ENCODE results near the gene ZNF182.

DNA sequence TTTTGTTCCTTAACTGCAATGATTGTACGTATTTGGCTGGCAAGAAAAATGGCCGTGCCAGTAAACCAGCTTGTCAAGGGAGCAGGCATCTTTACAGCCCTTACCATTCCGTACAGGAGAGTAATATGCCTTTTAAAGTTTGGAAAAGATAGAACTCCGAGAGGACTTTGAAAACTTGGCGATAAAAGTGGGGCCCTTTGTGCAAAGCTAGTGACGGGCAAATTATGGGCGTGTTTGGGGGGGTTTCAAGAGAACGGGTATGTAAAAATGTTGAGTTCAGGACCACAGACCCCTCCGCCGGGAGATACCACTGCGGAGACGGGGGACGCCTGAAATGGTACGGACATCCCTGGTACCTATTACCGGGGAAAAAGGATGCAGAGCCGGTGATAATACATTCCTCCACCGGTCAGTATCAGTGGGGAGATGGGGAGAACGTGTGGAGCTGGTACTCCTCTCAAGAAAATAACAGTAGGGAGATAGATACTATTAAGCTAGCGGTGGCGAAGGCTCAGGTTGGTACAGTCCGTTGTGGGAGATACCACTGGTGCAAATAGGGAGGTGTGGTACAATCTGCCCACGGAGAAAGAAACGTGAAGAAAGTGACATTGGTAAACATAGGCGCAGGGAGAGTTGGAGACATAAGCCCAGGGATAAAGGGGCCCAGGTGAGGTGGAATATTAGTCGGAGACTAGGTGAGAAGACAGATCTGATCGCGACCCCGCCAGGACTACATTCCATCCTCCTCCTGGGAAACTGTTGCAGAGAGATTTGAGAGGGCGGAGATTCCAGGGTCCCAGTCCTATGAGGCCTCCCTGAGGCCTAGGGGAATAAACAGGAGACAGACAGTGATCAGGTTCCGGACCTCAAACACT is 17.5 kb upstream of the ZNF182 start:
- TF ChIP-seq, protein P1, sequence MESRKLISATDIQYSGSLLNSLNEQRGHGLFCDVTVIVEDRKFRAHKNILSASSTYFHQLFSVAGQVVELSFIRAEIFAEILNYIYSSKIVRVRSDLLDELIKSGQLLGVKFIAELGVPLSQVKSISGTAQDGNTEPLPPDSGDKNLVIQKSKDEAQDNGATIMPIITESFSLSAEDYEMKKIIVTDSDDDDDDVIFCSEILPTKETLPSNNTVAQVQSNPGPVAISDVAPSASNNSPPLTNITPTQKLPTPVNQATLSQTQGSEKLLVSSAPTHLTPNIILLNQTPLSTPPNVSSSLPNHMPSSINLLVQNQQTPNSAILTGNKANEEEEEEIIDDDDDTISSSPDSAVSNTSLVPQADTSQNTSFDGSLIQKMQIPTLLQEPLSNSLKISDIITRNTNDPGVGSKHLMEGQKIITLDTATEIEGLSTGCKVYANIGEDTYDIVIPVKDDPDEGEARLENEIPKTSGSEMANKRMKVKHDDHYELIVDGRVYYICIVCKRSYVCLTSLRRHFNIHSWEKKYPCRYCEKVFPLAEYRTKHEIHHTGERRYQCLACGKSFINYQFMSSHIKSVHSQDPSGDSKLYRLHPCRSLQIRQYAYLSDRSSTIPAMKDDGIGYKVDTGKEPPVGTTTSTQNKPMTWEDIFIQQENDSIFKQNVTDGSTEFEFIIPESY (IDR thresholded peaks at IDR 0.05): no peak
- TF ChIP-seq, protein P2, sequence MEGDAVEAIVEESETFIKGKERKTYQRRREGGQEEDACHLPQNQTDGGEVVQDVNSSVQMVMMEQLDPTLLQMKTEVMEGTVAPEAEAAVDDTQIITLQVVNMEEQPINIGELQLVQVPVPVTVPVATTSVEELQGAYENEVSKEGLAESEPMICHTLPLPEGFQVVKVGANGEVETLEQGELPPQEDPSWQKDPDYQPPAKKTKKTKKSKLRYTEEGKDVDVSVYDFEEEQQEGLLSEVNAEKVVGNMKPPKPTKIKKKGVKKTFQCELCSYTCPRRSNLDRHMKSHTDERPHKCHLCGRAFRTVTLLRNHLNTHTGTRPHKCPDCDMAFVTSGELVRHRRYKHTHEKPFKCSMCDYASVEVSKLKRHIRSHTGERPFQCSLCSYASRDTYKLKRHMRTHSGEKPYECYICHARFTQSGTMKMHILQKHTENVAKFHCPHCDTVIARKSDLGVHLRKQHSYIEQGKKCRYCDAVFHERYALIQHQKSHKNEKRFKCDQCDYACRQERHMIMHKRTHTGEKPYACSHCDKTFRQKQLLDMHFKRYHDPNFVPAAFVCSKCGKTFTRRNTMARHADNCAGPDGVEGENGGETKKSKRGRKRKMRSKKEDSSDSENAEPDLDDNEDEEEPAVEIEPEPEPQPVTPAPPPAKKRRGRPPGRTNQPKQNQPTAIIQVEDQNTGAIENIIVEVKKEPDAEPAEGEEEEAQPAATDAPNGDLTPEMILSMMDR (IDR thresholded peaks at IDR 0.05; ENCODE audit: low read depth, low read length, missing input control): no peak
- TF ChIP-seq, protein P3, sequence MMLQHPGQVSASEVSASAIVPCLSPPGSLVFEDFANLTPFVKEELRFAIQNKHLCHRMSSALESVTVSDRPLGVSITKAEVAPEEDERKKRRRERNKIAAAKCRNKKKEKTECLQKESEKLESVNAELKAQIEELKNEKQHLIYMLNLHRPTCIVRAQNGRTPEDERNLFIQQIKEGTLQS (IDR thresholded peaks at IDR 0.05): no peak
